Measurements from ENCODE around the gene NELL1. TPM values are rescaled to one million over a fixed set of nuclear protein-coding genes. Genes with fewer than 3 reads are reported as not detected.

The NELL1 gene
- total RNA-seq (under 1 TPM in 2 of 9 donors, not detected in 7; 0.11 to 0.39 TPM), polyA plus RNA-seq (under 1 TPM in 1 of 3 donors, not detected in 2; 0.24 TPM)
- long read RNA-seq, donor 1: 0 reads
- long read RNA-seq, donor 2: 0 reads
- long read RNA-seq, donor 3: 0 reads
- long read RNA-seq, donor 4: 0 reads
- long read RNA-seq, donor 5: 0 reads
- long read RNA-seq, donor 6: 0 reads
- long read RNA-seq, donor 7: 0 reads
- long read RNA-seq, donor 8: 0 reads
- long read RNA-seq, donor 9: 0 reads
- long read RNA-seq, donor 10: 0 reads

DNA sequence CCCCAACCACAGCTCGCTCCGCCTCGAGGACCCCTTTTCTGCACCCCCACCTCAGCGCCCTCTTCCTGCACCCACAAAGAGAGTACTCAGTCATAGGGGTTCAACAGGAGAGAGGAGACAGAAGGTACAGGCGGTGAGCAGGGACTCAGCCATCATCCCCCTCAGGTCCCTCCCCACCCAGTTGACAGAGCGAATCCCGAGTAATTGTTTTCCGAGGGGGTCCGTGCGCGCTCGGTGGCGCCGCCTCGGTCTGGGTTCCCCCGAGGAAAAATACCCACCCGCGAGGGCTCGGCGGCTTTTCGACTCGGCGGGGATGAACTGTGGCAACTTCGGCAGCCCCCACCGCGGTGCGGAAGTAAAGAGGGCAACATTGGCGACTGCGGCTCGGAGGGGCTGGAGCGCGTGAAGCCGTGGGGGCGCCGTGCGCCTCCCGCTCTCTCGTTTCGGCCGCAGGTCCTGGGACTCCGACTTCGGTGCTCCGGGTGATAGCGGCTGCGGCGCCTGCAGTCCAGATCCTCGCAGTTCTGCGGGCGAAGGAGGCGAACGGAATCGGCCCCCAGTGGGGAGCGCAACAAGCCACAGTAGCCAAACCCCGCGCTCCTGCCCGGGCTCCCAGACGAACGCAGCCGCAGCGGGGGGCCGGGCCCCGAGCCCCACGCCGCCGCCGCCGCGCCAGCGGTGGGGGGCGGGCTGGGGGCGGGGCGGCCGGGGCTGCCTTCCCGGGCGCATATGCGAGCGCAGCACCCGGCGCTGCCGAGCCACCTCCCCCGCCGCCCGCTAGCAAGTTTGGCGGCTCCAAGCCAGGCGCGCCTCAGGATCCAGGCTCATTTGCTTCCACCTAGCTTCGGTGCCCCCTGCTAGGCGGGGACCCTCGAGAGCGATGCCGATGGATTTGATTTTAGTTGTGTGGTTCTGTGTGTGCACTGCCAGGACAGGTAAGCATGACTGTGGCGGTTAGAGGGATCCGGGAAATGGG, at the start of gene NELL1:
NELL1 (plus strand) TSS at position 743 of the 976 bp plus-strand sequence.
- no peak within 1 kb of the TSS for H3K27ac ChIP-seq
- no peaks in the 10 kb centered on the region for H3K36me3 ChIP-seq (replicated peaks in 1 of 2)
- H3K9me3 ChIP-seq (replicated peaks in 1 of 3): no peaks in the 10 kb centered on the region
- no peaks in the 10 kb centered on the region for H3K4me1 ChIP-seq (replicated peaks in 1 of 2)
- WGBS, 4 donors: 1% methylated on average over 25 to 93 of the region's 93 CpGs
- peaks cover 36% of the 10 kb centered on the region for H3K27me3 ChIP-seq
- intact Hi-C loops (cut with DNase I): no loop called here
- no peak within 1 kb of the TSS for H3K4me3 ChIP-seq
- no peak for DNase-seq
- no peak for TF ChIP-seq POLR2A (IDR thresholded peaks at IDR 0.05)

DNA sequence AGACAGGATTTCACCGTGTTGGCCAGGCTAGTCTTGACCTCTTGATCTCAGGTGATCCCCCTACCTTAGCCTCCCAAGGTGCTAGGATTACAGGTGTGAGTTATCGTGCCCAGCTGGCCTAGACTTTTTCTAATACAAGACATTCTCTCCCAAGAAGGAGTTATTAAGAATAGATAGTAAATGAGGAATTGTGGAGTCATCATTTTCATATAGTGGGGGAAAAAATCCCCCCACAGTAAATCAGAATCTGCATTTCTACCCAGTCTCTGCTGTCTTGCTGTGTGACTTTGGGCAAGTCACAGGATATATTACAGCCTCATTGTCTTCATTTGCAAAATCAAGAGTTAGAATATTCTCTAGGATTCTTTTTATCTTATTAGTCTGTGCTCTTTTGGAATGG, 48.4 kb upstream of the NELL1 start:
- no peak for TF ChIP-seq POLR2A (IDR thresholded peaks at IDR 0.05)
- TF ChIP-seq, protein P1, sequence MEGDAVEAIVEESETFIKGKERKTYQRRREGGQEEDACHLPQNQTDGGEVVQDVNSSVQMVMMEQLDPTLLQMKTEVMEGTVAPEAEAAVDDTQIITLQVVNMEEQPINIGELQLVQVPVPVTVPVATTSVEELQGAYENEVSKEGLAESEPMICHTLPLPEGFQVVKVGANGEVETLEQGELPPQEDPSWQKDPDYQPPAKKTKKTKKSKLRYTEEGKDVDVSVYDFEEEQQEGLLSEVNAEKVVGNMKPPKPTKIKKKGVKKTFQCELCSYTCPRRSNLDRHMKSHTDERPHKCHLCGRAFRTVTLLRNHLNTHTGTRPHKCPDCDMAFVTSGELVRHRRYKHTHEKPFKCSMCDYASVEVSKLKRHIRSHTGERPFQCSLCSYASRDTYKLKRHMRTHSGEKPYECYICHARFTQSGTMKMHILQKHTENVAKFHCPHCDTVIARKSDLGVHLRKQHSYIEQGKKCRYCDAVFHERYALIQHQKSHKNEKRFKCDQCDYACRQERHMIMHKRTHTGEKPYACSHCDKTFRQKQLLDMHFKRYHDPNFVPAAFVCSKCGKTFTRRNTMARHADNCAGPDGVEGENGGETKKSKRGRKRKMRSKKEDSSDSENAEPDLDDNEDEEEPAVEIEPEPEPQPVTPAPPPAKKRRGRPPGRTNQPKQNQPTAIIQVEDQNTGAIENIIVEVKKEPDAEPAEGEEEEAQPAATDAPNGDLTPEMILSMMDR (IDR thresholded peaks at IDR 0.05): no peak
- peaks cover 10% of the 10 kb centered on the region for H3K27me3 ChIP-seq
- intact Hi-C loops (cut with DNase I): no loop called here
- no peaks in the 10 kb centered on the region for H3K4me1 ChIP-seq (replicated peaks in 1 of 2)
- 66 to 85% (median 78%) methylated on average over 2 of the region's 2 CpGs for WGBS, 4 donors
- DNase-seq: no peak
- no peaks in the 10 kb centered on the region for H3K36me3 ChIP-seq (replicated peaks in 1 of 2)
- H3K9me3 ChIP-seq (replicated peaks in 1 of 3): no peaks in the 10 kb centered on the region
- H3K27ac ChIP-seq: no peak overlapping the region
- no peak overlapping the region for H3K4me3 ChIP-seq

DNA sequence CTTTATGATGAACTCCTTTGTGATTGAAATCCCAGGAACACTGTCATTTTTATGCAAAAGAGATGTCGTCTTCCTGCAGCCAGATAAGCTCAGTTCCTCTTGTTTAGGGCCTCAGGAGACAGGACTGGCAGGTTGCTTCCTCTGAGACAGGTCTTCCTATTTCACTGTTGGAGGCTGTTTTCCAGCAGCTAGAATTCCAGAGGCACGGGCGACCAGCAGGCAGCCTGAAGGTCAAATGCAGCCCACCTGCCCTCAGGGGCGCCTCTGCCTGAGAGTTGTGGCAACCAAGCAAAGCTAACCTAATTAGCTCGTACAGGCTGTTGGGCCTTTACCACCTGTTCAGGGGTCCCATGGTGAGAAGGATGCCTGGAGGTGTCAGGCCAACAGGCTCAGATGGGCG, 47.7 kb upstream of the NELL1 start:
- intact Hi-C loops (cut with DNase I): no loop called here
- no peaks in the 10 kb centered on the region for H3K9me3 ChIP-seq (replicated peaks in 1 of 3)
- DNase-seq: no peak
- no peak overlapping the region for H3K27ac ChIP-seq
- WGBS, 4 donors: 50 to 69% (median 52%) methylated on average over 3 to 6 of the region's 6 CpGs
- no peaks in the 10 kb centered on the region for H3K4me1 ChIP-seq (replicated peaks in 1 of 2)
- H3K4me3 ChIP-seq: no peak overlapping the region
- peaks cover 8% of the 10 kb centered on the region for H3K27me3 ChIP-seq
- no peak for TF ChIP-seq POLR2A (IDR thresholded peaks at IDR 0.05)
- TF ChIP-seq, protein P1 (IDR thresholded peaks at IDR 0.05): no peak
- H3K36me3 ChIP-seq (replicated peaks in 1 of 2): no peaks in the 10 kb centered on the region

DNA sequence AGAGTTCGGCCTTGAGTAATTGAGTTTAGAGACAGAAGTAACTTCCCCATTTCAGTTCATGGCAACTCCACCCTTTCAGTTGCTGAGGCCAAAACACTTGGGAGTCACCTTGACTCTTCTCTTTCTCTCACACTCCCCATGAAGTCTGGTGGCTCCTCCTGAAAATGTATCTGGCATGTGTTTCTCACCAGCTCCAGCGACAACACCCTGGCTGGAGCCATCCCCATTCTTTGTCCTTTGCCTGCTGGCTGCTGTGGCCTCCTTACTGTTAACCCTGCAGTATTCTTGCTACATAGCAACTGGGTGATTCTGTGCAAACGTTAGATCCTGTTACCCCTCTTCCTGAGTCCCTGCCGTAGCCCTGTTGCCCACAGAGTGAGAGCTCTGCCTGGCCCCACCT, 46.1 kb upstream of the NELL1 start:
- H3K27ac ChIP-seq: no peak overlapping the region
- no peaks in the 10 kb centered on the region for H3K9me3 ChIP-seq (replicated peaks in 1 of 3)
- 39 to 65% (median 48%) methylated on average over 4 of the region's 4 CpGs for WGBS, 4 donors
- H3K27me3 ChIP-seq: peaks cover 5% of the 10 kb centered on the region
- H3K4me1 ChIP-seq (replicated peaks in 1 of 2): no peaks in the 10 kb centered on the region
- no peak for DNase-seq
- intact Hi-C loops (cut with DNase I): no loop called here
- H3K4me3 ChIP-seq: no peak overlapping the region
- no peaks in the 10 kb centered on the region for H3K36me3 ChIP-seq (replicated peaks in 1 of 2)
- TF ChIP-seq, protein P1 (IDR thresholded peaks at IDR 0.05): no peak
- TF ChIP-seq POLR2A (IDR thresholded peaks at IDR 0.05): no peak

Measured in adrenal gland (tissue), 19 donors.